Astrocyte of the cerebellum (primary cell): ENCODE results near the gene FAM227B.

Experiments
- DNase-seq: peaks from one replicate; pipeline ENCODE4 v3.0.0-alpha.2; 2011; ENCODE audit warnings: low read depth
- H3K4me3 ChIP-seq: 2 replicates; pipeline ENCODE4 v1.5.1; 2011; ENCODE audit warnings: mild to moderate bottlenecking, low read depth, low read length, moderate library complexity
- CTCF ChIP-seq: IDR thresholded peaks from 2 replicates; pipeline ENCODE4 v1.5.1; 2012; ENCODE audit warnings: low read length, low read depth, moderate library complexity, mild to moderate bottlenecking; ENCODE audit errors: missing control alignments
- in situ Hi-C: cut with HindIII; loops from 2 replicates; pipeline ENCODE4 v1.10.0; 2017; ENCODE audit warnings: low sequenced_read_pairs

Gene FAM227B

DNA sequence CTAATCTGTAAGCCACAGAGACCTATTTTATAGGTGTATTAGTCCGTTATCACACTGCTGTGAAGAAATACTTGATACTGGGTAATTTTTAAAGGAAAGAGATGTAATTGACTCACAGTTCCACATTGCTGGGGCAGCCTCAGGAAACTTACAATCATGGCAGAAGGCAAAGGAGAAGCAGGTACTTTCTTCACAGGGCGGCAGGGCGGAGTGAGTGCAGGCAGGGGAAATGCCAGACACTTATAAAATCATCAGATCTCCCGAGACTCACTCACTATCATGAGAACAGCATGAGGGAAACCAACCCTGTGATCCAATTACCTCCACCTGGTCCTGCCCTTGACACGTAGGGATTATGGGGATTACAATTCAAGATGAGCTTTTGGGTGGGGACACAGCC, 341.9 kb downstream of the FAM227B start:
- DNase-seq, result no peak
- no peak for TF ChIP-seq CTCF
- in situ Hi-C loops, result no loop called here
- no peak overlapping the region for H3K4me3 ChIP-seq
